Renal cortical epithelial cell (primary cell): ENCODE data around the gene ANKRD55. TPM values are rescaled to one million over a fixed set of nuclear protein-coding genes. Genes with fewer than 3 reads are reported as not detected.
"Not testable (repeated sequence)": the region's sequence is repeated elsewhere in the genome, so short reads cannot be mapped to it uniquely, and the experiment has no call there.

Experiments
- DNase-seq: peaks from one replicate; pipeline ENCODE4 v3.0.0-alpha.2; 2011; ENCODE audit warnings: low read depth
- total RNA-seq: library from RNA; depleted of rRNA; stranded (reverse); fragments of >200 nt; gene quantifications from 2 replicates; pipeline ENCODE4 v1.2.3, GENCODE V29; 2014

ANKRD55 gene
- total RNA-seq, 1 donor from 2014 or later: not detected

DNA sequence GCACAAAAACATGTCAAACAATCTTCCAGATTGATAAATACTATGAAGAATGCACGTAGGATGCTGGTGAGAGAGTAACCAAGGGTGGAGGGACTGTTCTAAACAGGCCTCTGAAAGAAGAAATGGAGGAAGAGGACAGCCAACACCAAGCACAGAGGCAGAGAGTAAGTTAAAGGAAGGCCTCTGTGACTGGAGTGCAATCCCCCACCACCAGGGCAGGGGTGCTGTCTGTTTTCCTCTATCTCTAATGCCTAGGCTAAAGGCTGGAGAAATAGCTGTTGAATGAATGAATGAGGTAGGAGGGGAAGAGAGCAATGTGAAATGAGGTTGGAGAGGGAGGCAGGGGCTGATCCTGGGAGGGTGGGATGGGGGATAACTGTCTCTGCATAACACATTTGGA lies 88.9 kb downstream of the ANKRD55 start:
- no peak for DNase-seq

DNA sequence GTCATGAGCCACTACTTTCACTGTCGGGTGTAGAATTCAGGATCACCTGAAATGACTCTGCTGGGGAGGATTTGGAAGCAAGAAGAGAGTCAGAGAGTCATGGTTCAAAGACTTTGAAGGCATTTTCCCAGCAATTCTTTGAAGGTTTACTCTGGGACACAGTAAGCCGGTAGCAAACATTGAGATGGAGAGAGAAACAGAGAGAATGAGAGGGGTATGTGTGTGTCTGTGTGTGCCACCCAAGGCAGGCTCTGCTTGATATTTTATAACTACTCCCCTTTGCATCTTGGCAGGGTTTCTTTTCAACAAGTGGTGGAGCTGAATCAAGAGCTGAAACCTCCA lies 89.8 kb downstream of the ANKRD55 start:
- peak; percentile 93 for DNase-seq

DNA sequence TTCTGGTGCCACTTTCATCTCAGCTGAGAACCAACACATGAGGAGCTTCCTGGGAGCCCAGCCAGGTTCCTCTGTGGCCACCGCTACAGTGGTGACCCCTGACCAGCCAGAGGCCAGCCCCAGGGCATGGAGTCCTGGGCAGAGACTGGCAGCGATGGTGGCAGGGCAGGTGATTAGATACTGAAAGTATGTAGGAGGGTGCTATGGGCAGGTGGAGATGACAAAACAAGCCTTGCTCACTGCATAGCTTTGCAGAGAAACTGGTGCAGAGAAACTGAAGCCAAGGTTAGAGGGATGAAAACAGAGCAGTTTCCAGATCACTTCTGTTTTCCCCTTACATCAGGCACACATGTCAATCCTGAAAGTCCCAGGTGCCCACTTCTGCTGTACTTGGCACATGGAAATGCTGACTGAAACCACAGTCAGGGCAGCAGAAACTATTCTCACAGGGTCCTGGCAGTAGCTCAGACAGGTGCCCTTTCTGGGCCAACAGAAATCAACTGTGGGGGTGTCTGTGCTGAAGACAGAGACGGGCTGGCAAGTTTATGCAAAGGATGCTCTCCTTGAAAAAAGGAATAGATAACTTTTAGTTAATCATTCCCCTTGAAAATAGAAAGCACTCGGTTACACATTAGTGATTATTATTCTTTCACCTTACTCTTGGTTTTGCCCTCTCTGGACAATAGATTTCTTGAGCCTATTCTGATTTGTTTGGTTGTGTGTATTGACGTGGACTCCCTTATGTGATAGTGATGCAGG lies 90.3 kb downstream of the ANKRD55 start:
- DNase-seq: peak; percentile 90

DNA sequence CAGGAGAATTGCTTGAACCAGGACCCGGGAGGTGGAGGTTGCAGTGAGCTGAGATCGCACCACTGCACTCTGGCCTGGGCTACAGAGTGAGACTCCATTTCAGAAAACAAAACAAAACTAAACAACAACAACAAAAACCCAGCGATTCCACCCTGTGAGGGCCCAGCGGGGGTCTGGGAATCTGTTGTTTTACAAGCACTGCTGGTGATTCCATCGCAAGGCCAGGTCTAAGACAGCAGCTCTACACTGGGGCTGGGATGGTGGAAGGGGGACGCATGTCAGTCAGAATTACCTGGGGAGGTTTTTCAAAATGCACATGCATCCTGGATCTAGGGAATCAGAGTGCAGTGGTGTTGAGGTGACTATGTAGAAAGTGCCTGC lies 90.9 kb downstream of the ANKRD55 start:
- DNase-seq: no peak

DNA sequence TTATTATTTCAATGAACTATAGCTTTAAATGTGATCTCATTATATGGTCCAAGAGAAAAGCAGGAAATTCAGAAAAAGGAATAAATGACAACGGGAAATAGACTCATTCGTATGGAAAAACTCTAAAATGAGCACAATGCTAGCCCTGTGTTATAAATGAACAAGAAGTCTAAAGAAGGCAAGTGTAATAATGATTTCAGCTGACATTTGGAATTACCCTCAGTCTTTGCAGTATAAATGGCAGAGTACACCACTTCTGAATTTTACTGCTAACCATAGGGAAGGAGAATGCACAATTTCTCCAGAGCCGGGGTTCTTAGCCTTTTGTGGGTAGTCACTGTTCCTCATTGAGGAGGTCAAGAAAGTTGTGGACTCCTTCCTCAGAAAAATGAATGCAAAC lies 93.1 kb downstream of the ANKRD55 start:
- DNase-seq: no peak

DNA sequence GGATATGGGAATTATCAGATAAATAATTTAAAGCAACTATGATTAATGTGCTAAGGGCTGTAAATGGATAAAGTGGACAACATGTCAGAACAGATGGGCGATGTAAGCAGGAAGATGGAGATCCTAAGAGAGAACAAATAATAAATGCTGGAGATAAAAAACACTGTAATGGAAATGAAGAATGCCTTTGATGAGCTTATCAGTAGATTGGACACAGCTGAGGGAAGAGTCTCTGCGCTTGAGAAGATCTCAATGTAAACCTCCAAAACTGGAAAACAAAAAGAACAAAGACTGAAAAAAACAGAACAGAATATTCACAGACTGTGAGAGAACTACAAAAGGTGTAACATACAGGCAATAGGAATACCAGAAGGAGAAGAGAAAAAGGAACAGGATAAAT lies 102.5 kb downstream of the ANKRD55 start:
- DNase-seq: no peak

DNA sequence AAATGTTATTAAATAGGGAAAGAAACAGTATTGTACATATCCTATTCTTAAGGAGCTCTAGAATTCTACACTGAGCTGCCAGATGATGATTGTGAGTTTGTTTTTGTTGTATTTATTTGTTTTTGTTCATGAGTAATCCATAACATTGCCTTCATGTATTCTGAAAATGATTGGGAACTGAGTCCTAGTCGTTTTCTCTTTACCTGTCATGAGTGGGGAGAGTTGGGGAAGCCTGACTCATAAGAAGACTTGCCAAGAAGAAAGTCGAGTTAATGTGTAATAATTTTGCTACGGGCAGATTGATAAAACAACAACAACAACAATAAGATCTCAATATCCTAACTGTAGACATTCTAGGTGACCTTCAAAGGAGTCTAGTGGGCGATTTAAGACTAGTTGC lies 103.8 kb downstream of the ANKRD55 start:
- DNase-seq: peak; percentile 94

DNA sequence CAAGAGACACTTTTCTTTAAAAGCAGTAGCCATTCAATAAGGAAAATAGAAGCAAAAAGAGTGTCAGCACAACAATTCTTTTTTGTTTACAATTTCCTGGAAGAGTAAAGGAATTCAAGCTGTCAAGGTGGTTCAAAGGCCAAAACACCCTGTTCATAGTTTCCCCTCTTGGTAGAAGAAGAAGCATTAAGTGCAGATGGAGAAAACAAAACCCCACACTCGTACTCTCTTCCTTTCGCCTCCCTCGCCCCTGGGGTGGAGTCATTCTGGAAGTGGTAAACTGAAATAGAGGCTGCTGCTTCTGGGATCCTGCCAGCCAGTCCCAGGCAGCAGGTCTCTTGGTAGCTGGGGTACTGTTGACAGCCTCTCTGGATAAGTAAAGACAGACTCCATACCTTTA lies 105.0 kb downstream of the ANKRD55 start:
- DNase-seq: no peak

DNA sequence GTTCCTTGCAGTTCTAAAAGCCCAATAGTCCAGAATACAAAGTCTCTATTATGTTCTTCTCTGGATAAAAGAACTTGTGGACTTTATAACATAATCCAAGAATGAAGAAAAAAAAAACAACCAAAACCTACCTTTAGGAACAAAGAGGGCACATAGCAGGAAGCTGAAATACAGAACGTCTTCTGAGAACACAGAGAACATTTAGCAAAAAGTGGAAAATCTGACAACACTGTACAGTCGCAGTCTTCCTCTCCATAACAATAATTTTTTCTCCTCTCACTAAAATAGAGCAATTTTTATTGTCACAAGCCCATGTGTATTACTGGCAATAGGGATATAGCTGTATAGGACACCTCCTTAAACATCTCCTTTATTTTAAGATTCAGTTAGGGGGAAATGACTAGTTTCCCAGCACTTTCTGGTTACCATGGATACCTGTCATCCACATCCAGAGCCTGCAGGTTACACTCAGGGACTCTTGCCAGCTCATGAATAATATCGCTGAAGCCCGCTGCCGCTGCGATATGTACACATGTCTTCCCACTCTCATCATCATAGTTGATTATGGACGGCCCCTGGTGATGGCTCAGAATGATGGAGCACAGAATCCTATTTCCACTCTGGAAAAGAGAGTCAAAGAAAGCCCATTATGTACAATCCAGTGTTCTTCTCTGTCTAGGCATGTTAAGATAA lies 106.5 kb downstream of the ANKRD55 start:
- no peak for DNase-seq

DNA sequence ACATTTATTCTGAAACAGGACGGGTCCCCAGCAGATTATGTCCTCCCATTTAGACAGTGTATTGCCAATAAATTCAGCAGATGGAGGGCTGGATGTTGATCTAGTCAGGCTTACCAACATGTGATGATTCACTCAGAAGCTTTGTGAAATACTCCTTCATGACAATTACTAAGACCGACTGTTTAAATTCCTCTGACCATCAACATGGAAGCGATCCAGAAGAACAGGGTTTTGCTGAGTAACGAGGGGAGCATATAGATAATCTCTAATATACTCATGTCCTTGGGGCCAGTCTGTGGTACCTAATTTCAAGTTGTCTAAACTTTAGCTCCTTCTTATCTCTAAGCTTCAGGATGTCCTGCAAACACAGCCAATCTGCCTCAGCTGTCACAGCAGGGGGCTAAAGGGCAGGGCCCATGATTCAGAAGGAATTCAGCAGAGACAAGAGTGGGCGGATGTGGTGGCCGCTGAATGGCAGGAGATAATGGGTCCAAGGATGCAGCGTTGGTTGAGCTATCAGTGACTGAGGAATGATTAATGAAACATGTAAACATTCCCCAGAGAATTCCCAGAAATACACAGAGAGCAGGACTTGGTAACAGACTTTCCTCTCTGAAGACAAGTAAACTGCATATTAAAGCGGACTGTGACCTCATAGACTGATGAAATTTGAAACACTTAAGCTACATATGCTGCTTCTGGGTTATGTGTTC lies 109.4 kb downstream of the ANKRD55 start:
- peak; percentile 98 for DNase-seq

DNA sequence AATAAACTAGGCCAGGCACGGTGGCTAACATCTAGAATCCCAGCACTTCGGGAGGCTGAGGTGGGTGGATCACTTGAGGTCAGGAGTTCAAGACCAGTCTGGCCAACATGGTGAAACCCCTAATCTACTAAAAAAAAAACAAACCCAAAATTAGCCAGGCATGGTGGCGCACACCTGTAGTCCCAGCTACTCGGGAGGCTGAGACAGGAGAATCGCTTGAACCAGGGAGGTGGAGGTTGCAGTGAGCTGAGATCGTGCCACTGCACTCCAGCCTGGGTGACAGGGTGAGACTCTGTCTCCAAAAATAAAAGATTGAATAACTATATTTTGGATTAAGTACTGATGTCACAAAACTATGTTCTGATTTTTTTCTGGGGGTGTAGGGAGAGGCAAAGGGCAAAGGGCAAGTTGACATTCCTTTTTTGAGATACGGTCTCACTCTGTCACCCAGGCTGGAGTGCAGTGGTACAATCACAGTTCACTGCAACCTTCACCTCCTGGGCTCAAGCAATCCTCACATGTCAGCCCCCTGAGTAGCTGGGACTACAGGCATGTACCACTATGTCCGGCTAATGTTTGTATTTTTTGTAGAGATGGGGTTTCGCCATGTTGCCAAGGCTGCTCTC lies 110.7 kb downstream of the ANKRD55 start:
- DNase-seq: not testable (repeated sequence)

DNA sequence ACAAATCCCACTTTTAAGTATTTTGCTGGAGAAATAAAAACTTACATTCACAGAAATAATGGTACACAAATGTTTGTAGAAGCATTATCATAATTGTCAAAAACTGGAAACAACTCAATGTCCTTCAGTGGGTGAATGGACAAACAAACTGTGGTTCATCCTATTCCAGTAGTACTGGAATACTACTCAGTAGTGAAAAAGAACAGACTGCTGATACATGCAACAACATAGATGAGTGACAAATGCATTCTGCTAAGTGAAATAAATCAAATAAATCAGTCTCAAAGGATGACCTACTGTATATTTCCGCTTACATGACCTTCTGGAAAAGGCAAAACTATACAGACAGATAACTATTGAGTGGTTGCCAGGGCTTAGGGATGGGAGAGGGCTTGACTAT lies 114.1 kb downstream of the ANKRD55 start:
- no peak for DNase-seq

DNA sequence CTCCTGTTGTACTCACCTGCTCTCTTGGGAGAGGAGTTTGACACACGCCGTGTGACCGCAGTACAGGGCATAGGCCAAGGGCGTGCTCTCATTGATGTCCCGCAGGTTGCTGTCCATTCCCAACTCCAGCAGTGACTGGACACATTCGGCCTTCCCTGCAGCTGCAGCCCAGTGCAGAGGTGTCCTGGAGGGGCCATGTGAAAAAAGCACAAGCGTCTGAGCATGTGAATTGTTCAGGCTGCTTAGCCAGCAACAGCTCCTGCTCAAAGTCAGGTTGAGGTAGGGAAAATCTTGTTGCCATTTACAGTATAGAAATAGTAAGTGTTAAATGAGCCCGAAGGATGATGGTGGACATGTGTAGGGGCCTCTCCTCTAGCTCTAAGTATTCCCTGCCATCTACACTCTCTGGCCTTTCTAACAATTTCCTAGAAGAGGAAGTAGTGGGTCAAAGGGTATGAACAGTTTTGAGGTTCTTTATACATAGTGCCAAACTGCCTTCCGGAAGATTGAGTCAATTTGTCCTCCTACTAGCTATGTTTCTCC lies 116.5 kb downstream of the ANKRD55 start:
- DNase-seq: no peak

DNA sequence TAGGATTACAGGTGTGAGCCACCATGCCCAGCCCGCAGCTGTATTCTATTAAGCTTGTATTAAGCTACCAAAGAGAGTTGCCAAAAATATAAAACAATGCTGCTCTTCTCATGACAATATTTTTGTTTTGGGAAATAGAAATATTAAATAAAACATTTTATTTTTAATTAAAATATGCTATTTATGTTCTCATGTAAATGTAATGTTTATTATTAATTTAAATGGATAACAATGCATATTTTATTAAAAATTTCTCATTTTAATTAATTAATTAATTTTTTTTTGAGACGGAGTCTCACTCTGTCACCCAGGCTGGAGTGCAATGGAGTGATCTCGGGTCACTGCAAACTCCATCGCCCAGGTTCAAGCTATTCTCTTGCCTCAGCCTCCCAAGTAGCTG lies 117.5 kb downstream of the ANKRD55 start:
- no peak for DNase-seq

DNA sequence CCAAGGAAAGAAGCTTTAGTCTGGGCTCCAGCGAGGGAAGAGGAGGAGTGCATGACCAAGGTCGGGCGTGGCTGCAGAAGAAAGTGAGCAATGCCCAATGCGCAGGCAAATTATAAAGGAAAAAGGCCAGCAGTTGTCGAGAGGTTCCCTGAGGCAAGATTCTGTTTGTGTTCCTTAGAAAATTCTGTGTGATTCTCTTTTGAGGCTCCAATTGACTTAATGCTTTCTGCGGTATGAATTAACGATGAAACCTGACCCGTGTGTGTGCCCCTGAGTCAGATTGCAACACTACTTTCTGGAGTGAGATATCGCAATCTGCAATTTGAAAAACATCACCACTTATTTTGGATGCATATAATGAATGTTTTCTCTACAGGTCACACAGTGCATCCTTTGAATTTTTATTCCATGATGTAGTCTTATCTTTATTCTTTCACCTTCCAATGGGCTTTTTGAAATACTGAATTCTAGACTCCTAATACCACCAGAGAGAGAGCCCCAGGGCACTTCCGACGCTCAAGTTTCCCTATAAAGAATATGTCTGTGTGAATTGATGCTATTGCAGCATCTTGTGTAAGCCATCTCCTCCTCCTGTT lies 120.5 kb downstream of the ANKRD55 start:
- peak; percentile 73 for DNase-seq

DNA sequence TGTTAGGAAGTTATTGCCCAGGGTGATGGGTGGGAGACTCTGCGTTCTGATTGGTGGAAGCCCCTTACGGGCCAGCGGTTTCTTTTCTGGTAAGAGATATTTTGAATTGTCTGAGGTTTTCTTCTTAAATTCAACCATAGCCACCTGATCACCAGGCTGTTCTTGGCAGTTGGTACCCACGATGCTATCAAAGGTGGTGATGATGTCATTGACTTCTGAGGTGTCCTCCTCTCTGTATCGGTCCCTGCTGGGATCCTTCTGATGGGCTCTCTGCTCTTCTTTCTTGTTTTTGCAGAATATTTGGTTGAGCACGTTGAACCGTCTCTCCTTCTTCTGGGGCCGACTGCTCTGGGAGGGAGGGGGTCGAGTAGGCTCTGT lies 121.7 kb downstream of the ANKRD55 start:
- DNase-seq: no peak

DNA sequence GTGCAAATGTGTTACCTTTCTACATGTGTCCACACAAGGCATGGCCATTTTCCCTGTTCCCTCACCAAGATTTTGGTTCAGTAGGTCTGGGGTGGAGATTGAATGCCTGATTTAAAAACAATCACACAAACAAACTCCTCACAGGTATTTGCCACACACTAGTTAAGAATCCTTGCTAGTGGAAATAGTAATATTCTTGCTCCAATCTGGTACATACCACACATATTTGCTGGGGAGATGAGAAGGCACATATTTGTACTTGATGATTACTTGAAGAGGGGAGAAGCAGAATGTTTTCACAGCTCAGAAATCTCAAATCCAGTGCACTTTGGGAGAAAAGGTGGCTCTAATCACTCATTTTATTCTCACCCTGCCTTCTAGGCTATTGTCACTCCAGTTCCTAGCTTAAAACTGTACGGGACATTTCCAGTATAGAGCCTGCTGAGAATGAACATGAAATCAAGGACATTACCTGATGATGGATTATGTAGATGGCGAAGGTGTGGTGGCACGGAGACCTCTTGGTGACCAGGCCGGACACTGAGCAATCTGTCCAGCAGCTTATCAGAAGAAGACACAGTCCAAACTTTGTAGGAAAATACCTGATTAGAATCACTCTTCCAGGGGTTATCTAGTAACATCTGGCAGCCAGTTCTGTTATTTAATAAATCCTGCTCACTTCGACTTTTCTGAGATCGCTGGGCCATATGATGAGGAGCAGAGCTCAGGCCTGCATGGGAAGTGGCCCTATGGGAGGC lies 122.3 kb downstream of the ANKRD55 start:
- peak; percentile 65 for DNase-seq

DNA sequence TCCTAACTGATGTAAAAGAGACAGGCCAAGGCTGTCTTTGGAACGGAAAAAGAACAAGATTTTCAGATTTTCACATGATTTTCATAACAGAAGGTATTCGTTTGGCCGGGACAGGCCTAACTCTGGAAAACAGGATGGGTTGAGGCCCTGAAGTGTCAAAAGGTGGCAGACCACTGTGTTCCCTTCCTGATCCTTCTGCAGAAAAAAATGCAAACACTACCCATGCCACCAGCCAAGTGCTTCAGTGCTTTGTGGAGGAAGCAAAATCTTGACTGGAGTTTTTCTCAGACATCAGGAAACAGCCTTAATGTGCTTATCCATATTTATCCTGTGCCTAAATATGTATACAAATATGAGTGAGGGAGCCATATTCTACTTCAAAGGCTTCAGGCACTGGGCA lies 124.9 kb downstream of the ANKRD55 start:
- DNase-seq: no peak

DNA sequence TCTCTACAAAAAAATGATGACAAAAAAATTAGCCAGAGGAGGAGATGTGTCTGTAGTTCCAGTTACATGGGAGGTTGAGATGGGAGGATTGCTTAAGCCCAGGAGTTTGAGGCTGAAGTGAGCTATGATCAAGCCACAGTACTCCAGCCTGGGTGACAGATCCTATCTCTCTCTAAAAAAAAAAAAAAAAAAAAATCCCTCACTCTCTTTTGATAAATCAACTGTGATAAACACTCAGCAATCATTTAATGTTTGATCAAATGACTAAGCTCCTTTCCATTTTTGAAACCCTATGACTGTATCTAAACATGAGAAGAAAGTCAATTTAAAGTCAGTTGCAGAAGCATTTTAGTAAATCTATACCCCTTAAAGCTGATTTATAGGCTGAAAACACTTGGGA lies 126.3 kb downstream of the ANKRD55 start:
- DNase-seq: peak; percentile 54

DNA sequence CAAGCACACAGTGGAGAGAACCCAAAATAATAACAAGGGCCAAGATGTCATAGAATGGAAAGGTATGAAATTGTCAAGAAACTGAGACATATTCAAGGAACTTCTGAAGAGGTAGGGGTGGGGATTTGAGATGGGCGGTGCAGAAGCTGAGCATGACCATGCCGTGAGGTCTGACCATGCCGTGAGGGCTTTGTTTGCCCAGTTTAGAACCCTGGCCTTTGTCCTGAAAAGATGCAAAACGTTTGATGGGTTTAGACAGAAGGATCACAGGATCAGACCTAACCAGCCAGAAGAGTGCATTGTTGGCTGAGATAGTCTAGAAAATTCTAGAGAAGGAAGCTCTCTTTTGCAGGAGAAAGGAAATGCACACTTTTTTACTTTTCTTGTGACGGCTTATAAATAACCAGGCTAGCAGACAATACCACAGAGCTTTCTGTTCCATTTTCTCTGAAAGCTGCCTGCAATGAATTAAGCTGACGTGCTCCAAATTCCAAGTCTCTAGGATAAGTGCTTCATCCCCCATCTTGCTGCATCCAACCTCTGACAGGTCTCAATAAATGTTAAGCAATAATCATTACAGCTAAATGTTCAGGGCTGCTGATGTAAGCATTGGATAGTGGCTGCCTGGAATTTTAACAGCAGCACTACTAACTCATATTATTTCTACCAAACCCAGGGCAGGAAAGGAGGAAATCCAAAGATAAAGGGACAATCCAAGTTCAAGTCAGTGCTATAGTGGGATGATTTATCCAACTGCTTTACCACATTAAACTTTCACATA lies 127.4 kb downstream of the ANKRD55 start:
- DNase-seq: no peak
